Measurements from ENCODE around the gene CLEC3B. TPM values are rescaled to one million over a fixed set of nuclear protein-coding genes. Genes with fewer than 3 reads are reported as not detected.

Gene CLEC3B
- total and polyA plus RNA-seq, 2 donors (not counting 1 experiment from before 2014, with no cell fraction given) = 0.82 TPM; not detected in 1

DNA sequence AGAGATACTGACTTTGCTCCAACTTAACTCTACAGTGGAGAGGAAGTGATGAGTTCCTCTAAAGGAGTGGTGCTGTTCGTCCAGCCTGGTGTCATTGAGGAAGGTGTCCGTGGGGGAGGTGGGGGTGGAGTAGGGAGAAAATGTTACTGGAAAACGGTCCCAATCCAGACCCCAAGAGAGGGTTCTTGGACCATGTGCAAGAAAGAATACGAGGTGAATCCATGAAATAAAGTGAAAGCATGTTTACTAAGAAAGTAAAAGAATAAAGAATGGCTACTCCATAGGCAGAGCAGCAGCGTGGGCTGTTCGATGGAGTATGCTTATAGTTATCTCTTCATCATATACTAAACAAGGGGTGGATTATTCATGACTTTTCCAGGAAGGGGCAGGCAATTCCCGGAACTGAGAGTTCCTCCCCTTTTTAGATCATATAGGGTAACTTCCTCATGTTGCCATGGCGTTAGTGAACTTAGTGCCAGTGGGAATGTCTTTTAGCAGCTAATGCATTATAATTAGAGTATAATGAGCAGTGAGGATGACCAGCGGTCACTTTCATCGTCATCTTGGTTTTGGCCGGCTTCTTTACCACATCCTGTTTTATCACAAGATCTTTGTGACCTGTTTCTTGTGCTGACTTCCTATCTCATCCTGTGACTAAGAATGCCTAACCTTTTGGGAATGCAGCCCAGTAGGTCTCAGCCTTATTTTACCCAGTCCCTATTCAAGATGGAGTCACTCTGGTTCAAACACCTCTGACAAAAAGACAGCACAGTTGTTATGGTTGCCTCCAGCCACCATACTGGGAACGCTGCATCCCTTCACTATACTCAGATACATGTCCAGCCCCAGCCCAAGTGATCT is 38.6 kb downstream of the CLEC3B start:
- H3K27ac Mint-ChIP-seq = no peak overlapping the region
- no peaks in the 10 kb centered on the region for H3K27me3 ChIP-seq (replicated peaks in 1 of 4; ENCODE audit: control extremely low read depth in 1 of 4, control insufficient read depth in 3 of 4, insufficient read depth in 4 of 4, low read length in 3 of 4)
- no peaks in the 10 kb centered on the region for H3K4me1 ChIP-seq (ENCODE audit: control insufficient read depth in 2 of 2, insufficient read depth in 2 of 2, low read length in 2 of 2)
- no peaks in the 10 kb centered on the region for H3K9me3 ChIP-seq (ENCODE audit: control extremely low read depth in 1 of 3, control insufficient read depth in 2 of 3, insufficient read depth in 1 of 3, low read length in 2 of 3)
- no peaks in the 10 kb centered on the region for H3K9me3 Mint-ChIP-seq (ENCODE audit: insufficient read depth)
- ChIA-PET POLR2A (no interaction called here), CTCF (interaction anchor here (0.6 kb wide), 1 partner anchor 9 kb away, joined by 3 read pairs; no protein-coding TSS in a partner anchor)
- no peaks in the 10 kb centered on the region for H4K20me1 ChIP-seq (ENCODE audit: control insufficient read depth, insufficient read depth, low read length, poor library complexity, severe bottlenecking)
- no peak overlapping the region for H3K4me3 Mint-ChIP-seq
- H3K4me3 ChIP-seq (ENCODE audit: control extremely low read depth in 1 of 5, extremely low read depth in 1 of 5, insufficient read depth in 1 of 5, low read depth in 2 of 5, low read length in 4 of 5) = no peak overlapping the region
- no peak overlapping the region for H3K27ac ChIP-seq (ENCODE audit: low read length in 2 of 2)
- no peaks in the 10 kb centered on the region for H3K79me2 ChIP-seq (ENCODE audit: control insufficient read depth, insufficient read depth, low read length)
- DNase-seq = no peak
- no peak overlapping the region for H3K9ac ChIP-seq (ENCODE audit: low read length)
- no peaks in the 10 kb centered on the region for H3K36me3 ChIP-seq (replicated peaks in 1 of 2; ENCODE audit: control extremely low read depth in 1 of 2, control insufficient read depth in 1 of 2, extremely low read depth in 1 of 2, insufficient read depth in 2 of 2, low read length in 1 of 2)
- H2AFZ ChIP-seq (ENCODE audit: insufficient read depth, low read depth, low read length, poor library complexity, severe bottlenecking) = no peak overlapping the region
- peaks cover 5% of the 10 kb centered on the region for H3K4me1 Mint-ChIP-seq
- intact Hi-C loops (cut with micrococcal nuclease) = no loop called here
- ATAC-seq (ENCODE audit: low read depth) = no peak
- WGBS (ENCODE audit: insufficient coverage) = 35% methylated on average over 8 of the region's 12 CpGs
- H3K27me3 Mint-ChIP-seq = peaks cover 9% of the 10 kb centered on the region
- H3K4me2 ChIP-seq (replicated peaks; ENCODE audit: low read depth, low read length, poor library complexity, severe bottlenecking) = no peak overlapping the region
- no peak for TF ChIP-seq EZH2 (IDR thresholded peaks at IDR 0.05; ENCODE audit: borderline replicate concordance, insufficient read depth, low read depth, low read length, poor library complexity, severe bottlenecking)
- TF ChIP-seq, protein P1, sequence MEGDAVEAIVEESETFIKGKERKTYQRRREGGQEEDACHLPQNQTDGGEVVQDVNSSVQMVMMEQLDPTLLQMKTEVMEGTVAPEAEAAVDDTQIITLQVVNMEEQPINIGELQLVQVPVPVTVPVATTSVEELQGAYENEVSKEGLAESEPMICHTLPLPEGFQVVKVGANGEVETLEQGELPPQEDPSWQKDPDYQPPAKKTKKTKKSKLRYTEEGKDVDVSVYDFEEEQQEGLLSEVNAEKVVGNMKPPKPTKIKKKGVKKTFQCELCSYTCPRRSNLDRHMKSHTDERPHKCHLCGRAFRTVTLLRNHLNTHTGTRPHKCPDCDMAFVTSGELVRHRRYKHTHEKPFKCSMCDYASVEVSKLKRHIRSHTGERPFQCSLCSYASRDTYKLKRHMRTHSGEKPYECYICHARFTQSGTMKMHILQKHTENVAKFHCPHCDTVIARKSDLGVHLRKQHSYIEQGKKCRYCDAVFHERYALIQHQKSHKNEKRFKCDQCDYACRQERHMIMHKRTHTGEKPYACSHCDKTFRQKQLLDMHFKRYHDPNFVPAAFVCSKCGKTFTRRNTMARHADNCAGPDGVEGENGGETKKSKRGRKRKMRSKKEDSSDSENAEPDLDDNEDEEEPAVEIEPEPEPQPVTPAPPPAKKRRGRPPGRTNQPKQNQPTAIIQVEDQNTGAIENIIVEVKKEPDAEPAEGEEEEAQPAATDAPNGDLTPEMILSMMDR (IDR thresholded peaks at IDR 0.05) = no peak

GRCh38 chr3:45065373-45065720 is 39.2 kb downstream of the CLEC3B start:
- Mint-ChIP-seq H3K27ac (no peak overlapping the region), H3K4me3 (no peak overlapping the region), H3K4me1 (peaks cover 5% of the 10 kb centered on the region), H3K27me3 (peaks cover 9% of the 10 kb centered on the region), H3K9me3 (ENCODE audit: insufficient read depth) (no peaks in the 10 kb centered on the region)
- Histone ChIP-seq H2AFZ (ENCODE audit: insufficient read depth, low read depth, low read length, poor library complexity, severe bottlenecking) (no peak overlapping the region), H3K4me1 (ENCODE audit: control insufficient read depth in 2 of 2, insufficient read depth in 2 of 2, low read length in 2 of 2) (no peaks in the 10 kb centered on the region), H4K20me1 (ENCODE audit: control insufficient read depth, insufficient read depth, low read length, poor library complexity, severe bottlenecking) (no peaks in the 10 kb centered on the region), H3K4me2 (replicated peaks; ENCODE audit: low read depth, low read length, poor library complexity, severe bottlenecking) (no peak overlapping the region), H3K36me3 (replicated peaks in 1 of 2; ENCODE audit: control extremely low read depth in 1 of 2, control insufficient read depth in 1 of 2, extremely low read depth in 1 of 2, insufficient read depth in 2 of 2, low read length in 1 of 2) (no peaks in the 10 kb centered on the region), H3K4me3 (ENCODE audit: control extremely low read depth in 1 of 5, extremely low read depth in 1 of 5, insufficient read depth in 1 of 5, low read depth in 2 of 5, low read length in 4 of 5) (no peak overlapping the region), H3K9me3 (ENCODE audit: control extremely low read depth in 1 of 3, control insufficient read depth in 2 of 3, insufficient read depth in 1 of 3, low read length in 2 of 3) (no peaks in the 10 kb centered on the region), H3K27ac (ENCODE audit: low read length in 2 of 2) (no peak overlapping the region), H3K27me3 (replicated peaks in 1 of 4; ENCODE audit: control extremely low read depth in 1 of 4, control insufficient read depth in 3 of 4, insufficient read depth in 4 of 4, low read length in 3 of 4) (peaks cover 0 to 1% (median 0%) of the 10 kb centered on the region in 4 experiments), H3K9ac (ENCODE audit: low read length) (no peak overlapping the region), H3K79me2 (ENCODE audit: control insufficient read depth, insufficient read depth, low read length) (no peaks in the 10 kb centered on the region)
- DNase-seq = no peak
- no peak for ATAC-seq (ENCODE audit: low read depth)
- TF ChIP-seq EZH2 (IDR thresholded peaks at IDR 0.05; ENCODE audit: borderline replicate concordance, insufficient read depth, low read depth, low read length, poor library complexity, severe bottlenecking) = no peak
- TF ChIP-seq, protein P1 (IDR thresholded peaks at IDR 0.05) = no peak
- ChIA-PET POLR2A (no interaction called here), CTCF (no interaction called here)
- intact Hi-C loops (cut with micrococcal nuclease) = no loop called here
- WGBS (ENCODE audit: insufficient coverage) = no CpG with 5 or more reads among the region's 1 CpG

All from B cell (primary cell).